Activated gamma-delta T cell treated with Interleukin-2 at 50 U/mL for 16 hours (primary cell): ENCODE measurements around the gene MORN5.

Experiments
- DNase-seq: peaks from one replicate; pipeline ENCODE4 v3.0.0-alpha.2; 2020

MORN5 gene

DNA sequence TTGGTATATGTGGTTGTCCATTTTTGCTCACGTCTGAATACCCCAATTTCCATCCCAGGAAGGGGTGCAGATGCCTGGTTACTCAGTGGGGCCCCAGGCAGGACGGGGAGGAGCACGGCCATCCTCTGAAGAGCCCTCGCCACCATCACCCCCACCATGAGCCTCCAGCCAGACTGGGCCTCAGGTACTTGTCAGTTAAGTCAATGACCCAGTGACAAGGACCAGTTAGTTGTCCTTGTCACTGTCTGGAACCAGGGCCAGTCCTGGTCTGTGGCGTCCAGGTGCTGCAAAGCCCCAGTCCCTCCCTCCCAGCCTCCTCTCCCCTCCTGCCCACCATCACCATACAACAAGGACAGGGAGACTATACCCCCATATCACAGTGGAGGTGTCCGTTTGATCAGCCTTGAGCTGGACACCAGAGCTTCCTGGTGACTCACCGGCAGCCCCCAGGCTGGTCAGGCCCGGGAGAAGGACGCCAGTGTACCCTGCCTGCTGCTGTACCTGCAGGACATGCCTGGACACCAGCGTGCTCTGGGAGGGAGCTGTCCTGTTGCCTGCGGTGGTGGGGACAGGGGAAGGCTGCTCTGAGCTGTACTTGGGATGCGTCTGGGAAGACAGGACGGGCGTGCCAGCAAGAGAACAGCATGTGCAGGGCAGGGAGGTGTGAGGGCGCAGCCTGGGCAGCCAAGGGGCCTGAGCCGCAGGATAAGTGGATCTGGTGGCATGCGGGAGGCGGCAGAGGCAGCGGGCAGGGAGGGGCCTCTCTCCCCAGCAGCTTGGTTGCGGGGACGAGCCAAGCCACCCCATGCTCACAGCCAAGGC is 34.0 kb upstream of the MORN5 start:
- no peak for DNase-seq

DNA sequence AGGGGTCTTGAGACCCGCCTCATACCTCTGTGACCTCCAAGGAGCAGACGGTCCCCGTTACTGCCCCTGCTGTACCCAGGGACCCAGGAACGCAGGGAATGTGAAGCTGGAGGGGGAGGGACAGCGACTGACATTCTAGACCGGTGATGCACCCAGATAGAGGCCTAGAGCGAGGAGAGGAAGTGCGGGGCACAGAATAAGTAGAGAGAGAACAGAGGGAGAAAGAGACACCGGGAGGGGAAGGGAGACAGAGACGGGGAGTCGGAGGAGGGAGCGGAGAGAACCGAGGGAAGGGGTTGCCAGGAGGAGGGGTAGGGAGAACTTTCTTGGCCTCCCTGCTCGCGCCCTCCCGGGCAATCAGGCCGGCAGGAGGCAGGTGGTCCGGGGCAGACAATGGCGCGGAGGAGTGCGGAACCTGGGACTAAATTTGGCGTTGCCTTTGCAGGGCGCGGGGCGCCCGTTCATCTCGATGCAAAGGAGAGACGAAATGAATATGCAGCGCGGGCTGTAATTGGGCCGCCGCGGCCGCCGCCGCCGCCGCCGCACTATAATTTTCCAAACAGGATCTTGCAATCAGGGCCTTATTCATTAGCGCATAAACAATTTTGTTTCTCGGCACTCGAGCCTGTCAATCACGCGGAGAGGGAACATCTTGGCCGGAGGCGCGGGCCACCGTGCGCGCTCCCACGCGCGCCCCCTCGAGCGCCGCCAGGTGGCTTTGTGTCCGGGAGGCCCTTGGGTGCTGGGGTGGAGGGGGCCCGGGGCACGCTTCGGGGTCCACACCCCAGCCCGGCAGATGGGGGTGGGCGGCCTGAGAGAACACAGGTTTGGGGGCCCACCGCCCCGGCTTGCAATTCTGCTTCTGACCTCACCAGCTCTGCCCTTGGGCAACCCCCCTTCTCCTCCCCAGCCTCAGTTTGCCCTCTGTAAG is 33.1 kb upstream of the MORN5 start:
- DNase-seq: no peak

DNA sequence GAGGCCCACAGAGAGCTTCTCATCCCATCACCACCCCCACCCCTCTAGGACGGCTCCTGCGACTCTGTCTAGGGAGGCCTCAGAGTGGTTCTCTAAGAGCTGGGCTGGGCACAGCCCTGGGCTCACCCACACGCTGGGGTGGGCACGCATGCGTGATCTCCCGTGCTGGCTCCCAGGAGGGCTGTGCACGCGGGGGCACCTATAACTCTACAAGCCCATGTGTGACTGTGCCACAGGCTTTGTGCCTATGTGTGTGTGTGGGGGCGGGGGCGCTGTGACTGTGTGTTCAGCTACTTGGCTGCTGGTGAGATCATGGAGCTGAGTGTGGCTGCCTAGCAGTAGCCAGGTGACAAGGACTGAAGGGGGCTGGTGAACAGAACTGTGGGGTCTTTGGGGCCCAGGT is 32.3 kb upstream of the MORN5 start:
- DNase-seq: no peak

DNA sequence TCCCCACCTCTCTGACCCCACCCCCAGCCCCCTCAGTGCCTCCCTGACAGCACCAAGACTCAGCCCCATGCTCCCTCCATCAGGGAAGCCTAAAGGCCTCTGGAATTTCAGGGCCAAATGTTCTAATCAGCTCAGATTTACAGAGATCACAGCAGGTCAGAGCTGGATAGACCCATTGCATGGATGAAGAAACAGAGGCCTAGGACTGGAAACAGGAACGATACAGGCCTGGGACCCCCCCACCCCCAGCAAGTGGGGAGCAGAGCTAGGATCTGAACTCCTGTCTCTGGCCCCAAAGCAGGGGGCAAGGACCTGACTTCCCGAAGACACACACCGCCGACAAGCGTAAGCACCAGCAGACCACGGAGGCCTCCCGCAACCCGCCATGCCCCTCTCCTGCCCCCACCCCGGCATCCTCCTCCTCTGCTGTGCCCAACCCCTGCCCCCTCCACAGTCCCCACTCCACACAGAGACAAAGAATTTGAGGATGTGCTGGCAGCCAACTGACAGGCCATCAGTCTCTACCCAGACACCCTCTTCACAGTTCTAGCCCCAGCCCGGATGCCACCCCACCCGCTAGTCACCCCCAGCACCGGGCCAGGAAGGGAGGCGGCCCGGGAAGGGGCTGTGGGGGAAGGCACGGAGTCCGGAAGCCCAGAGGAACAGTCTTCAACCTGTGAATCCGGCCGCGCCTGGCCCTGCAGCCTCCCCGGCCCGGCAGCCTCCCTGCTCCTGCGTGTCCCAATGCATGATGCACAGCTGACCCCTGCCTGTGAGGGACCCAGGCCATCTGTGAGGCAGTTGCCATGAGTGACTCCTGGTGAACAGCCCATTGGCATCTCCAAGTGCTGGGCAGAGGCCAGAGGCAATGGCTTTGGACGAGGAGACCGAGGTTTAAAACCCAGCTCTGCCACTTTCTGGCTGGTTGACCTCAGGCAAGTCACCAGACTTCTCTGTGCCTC is 31.4 kb upstream of the MORN5 start:
- DNase-seq: no peak

DNA sequence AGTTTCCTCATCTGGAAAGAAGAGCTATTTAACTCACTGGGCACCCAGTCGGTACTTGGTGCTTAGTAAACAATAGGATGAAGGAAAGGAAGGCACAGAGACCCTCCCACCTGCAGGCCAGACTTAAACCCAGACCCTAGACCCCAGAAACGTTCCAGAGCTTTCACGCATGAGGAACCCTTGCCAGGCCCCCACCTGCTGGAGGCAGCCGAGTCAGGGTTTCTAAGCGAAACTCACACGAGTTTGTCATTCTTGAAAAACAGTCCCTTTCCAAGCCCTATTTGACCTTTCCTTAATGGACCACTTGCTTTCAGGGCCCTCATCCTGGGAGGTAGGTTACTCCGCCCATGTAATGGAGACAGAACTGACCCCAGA is 30.8 kb upstream of the MORN5 start:
- DNase-seq: no peak

DNA sequence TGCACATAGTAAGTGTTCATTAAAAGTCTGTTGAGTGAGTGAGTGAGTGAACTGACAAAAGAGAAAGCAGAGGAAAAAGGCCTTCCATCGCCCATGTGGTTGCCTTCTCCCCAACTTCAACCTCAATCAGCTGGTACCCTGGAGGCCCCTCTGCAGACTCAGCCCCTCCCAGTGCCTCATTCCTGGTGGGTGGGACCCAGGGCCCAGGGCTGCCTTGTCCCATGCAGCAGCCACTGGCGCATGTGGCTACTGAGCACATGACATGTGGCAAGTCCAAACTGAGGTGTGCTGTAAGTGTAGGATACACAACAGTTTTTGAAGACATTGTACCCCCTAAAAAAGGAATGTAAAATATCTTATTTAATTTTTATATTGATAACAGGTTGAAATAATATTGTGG is 29.7 kb upstream of the MORN5 start:
- no peak for DNase-seq

DNA sequence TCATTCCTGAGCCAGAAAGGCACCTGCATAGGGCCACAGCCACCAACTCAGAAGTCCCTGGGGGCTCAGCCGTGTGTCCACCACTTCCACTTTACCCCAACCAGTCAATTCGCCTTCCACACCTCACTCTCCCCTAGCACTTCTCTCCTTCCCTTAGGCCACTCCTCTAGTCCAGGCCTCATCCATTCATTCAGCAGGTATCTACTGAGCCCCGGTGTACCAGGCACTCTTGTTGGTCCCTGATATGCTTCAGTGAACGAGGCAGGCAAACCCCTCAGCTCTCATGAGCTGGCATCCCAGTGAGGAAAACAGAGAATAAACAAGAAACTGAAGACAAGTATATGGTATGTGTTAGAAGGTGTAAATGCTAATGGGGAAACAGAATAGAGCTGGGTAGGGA is 28.9 kb upstream of the MORN5 start:
- no peak for DNase-seq

DNA sequence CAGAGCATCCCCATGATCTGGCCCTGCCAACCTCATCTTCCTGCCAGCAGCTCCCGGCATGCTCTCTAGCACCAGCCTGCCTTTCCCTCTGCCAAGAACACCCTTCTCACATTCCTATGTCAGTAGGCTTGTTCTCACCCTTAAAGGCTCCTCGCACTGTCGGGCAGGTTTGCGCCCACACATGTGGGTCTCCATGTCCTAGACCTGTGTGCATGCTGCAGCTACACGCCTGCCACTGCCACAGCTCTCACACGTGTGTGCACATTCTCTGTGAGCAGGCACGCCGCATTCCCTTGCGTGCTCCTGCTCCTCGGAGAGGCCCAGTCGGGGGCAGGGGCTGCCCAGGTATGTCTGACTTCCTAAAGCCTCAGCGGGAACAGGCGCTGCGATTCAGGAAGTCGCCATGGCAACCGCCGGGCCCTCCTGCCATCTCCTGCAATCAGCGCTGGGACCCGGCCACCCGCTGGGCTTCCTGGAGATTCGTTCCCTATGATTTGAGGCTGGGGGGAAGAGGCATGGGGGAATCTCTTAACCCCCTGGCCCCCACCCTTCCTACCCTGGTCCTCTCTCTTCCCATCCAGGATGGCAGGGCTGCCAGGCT is 28.2 kb upstream of the MORN5 start:
- DNase-seq: no peak

DNA sequence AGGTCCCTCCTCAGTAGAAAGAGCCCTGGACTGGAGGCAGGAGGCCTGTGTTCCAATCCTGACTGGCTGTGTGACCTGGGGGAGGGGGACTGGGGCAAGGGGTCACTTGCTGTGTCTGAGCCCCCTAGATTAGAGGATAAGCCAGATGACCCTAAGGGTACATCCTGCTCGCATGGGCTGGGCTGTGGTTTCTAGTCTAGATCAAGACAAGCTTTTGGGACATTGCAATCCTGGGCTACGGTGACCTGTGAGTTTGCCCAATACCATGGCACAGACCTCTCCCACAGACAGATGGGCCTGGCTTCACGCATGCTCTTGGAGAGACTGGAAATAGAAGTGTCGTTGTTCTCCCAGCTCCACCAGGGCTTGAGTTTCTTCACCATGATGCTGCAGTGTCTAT is 27.2 kb upstream of the MORN5 start:
- DNase-seq: no peak

DNA sequence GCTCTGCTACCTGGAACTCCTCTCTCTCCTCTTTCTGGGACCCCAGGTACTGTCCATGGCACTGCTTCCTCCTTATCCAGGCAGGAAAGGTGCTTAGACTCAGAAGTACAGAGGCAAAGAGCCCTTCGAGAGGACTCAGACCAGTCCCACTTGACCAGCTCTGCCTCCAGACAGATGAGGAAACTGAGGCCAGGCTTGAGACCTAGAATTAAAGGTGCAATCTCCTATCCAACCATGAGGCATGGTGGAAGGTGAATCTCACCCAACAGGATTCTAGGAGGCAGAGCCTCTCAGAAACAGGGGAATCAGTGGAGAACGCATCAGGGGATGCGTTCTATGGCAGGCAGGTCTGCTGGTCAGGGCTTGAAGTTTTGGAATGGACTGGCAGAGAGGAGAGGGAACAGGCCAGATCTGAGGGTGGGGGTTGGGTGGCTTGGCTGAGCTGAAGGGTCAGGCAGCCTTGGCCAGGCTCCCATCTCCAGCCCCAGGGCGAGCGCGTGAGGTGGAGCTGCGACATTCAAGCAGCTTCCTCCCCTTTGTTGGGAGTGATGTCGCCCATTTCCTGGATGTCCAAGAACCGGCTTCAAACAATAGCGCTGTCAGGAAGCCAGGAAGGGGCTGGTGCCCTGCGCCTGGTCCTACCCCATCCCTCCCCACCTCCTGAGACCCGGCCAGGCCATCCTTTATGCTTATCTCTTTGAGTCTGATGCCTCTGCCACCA is 26.3 kb upstream of the MORN5 start:
- DNase-seq: no peak

DNA sequence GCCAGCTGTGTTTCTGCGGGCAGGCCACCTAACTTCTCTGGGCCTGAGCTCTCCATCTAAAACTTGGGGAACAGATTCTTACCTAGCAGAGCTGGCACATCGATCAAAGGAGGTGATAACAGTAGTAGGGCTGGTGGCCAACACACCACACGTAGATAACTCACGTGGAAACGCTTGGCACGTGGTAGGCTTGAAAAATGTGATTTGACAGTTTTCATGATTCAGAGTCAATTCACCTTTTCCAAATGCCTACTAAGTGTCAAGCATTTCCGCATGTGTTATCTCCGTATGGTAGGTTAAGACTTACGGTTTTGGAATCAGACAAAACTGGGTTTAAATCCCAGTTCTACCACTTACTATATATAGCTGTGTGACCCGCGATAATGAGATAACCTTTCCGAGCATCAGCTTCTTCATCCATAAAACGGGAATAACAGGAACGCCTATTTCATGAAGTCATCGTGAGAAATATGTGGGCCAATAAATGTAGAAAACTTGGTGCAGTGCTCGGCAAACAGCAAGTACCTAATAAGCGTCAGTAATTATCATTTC is 25.6 kb upstream of the MORN5 start:
- DNase-seq: no peak

DNA sequence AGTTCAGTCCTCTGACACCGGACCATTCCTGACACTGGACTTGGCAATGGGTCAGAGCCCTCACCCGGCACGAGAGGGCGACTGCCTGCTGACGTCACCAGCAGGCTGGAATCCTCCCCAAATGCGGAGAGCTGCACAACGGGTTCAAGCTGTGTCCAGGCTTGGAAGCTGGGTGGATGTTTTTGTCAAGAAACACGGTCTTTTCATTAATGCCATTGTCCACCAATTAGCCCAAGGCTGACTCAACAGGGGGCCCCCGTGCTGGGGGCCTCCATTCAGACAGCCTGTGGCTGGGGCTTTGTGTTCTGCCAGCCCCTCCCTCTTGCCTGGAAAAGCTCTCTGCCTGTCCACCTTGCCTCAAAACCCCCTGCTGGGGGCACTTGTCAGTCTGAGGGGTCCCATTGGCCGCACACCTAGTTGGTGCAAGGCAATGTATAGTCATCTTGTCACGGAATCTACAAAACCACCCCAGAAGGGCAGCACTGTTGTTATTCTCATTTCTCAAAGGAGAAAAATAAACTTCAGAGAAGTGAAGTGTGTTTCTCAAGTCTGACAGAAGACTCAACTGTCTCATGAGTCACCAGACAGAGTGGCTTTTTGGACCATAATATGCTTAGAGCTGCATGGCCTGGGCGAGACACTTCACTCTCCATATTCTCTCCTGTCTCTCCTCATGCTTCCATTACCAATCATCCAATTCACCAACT is 24.7 kb upstream of the MORN5 start:
- no peak for DNase-seq

DNA sequence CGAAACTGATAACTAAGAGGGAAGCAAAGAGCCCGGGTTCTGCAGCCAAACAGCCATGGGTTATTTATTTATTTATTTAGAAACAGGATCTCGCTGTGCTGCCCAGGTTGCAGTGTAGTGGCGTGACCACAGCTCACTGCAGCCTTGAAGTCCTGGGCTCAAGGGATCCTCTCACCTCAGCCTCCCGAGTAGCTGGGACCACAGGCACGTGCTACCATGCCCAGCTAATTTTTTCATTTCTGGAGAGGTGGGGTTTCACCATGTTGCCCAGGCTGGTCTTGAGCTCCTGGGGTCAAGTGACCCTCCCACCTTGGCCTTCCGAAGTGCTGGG is 24.2 kb upstream of the MORN5 start:
- no peak for DNase-seq

DNA sequence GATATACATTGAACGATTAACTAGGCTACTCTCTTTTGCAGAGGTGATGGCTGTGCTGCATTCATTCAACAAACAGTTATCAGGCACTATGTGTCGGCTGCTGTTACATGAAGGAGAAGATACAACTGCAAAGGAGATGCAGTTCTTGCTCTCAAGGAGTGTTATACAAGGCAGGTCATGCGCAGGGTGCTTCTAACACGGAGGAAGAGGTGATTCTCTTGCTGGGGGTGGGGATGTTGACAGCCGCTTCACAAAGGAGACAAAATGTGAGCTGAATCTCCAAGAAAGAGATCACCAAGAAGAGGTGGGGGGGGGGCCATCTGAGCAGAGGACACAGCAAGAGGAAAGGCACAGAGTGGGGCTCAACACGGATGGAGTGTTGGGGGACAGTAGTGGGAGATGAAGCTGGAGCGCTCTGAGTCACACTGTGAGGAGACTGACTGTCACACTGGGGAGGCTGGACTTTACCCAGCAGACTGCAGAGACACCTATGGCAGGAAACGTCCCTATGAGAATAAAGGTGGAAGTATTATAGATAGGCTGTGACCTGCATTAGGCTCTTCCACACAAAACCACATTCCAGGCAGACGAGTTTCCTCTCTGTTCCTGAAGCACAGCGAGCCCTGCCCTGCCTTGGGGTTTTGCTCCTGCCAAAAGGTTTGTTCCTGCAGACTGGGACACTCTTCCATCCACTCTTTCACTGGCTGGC is 21.0 kb upstream of the MORN5 start:
- no peak for DNase-seq

DNA sequence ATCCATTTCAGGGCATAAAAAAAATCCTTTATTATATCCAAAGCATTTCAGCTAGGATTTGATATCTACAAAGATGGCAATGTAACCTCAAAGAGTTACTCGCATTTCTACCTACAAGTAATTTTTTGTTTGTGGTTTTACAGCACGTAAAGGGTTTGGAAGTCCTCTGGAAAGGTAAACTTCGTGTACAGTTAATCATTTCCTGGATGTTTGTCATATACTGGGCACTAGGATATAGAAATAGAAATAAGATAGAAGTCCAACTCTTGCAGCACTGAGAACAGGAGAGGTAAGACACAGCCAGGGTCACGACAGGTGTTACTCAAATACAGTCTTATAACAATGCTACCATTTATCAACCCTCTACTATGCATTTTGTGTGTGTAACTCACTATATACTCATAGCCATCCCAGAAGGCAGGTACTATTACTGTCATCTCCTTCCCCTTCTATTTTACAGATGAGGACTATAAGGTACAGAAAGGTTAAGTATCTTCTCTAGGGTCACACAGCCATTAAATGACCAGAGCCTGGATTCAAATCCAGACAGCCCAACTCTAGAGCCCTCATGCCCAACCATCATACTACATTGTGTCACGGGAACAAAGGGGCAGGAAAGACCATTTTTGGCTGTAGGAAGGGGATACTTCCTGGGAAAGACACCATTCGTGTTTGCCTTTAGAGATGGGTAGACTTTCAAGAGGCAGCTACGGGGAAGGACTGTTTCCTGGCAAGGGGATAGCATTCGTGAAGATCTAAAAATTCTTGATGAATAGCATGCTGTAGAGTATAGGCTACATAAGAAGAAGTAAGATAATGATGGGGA is 19.1 kb upstream of the MORN5 start:
- no peak for DNase-seq

DNA sequence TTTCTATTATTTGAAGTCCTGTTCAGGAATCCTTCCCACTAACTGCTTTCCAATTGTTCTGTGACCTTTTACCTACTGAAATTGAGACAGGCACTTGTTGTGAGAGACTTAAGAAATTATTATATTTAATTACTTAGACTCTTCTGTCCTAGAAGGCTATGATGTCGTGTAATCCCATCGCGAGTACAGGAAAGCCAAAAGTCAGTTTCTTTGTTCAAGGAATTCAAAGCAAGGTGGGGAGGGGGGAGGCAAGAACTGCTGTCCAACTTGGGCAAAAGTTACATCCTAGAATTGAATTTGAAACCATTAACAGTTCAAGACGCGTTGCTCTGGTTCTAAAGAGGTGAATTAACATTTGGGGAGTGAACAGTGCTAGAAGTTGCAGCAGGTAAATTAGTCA is 18.0 kb upstream of the MORN5 start:
- no peak for DNase-seq

DNA sequence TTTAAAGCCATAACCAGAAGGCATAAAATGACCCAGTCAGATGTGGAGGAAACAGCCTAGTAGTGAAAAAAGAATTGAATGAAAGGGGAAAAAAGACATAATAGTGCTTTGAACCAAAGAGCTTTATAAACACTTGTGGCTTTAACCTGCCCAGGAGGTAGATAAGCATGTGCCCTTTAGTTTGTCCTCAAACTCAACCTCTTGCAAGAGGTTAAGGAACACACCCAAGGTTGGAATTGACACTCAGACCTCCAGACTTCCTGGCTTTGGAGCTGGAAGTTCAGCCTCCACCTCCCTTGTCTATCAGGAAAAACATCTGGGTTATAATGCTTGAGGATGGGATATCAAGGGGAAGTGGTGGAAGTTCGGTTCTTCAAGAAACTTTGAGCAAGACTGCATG is 16.4 kb upstream of the MORN5 start:
- DNase-seq: no peak

DNA sequence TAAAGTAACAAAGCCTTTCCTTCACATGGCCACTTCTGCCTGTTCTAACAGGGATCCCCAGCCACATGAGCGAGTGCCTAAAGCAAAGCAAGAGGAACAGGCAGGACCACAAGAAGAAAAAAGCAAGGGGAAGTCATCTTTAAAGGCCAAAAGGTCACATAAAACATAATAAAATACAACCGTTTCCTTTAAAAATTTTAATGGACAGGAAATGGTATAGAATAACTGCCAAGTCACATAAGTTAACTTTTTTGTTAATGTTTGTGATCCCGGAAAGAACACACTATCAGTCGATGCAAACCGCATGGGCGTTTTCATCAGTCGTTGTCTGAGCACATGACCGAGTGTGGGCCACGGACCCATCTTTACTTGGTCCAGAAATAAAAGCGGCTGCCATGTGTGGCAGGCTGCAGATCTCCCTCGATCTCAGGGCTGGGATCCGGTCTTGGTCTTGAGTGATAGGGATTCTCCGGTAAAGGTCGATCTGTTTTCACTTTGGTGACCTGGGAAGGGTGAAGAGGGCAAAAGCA is 15.8 kb upstream of the MORN5 start:
- no peak for DNase-seq
